ENCODE results near the gene MYH11.

The MYH11 gene

DNA sequence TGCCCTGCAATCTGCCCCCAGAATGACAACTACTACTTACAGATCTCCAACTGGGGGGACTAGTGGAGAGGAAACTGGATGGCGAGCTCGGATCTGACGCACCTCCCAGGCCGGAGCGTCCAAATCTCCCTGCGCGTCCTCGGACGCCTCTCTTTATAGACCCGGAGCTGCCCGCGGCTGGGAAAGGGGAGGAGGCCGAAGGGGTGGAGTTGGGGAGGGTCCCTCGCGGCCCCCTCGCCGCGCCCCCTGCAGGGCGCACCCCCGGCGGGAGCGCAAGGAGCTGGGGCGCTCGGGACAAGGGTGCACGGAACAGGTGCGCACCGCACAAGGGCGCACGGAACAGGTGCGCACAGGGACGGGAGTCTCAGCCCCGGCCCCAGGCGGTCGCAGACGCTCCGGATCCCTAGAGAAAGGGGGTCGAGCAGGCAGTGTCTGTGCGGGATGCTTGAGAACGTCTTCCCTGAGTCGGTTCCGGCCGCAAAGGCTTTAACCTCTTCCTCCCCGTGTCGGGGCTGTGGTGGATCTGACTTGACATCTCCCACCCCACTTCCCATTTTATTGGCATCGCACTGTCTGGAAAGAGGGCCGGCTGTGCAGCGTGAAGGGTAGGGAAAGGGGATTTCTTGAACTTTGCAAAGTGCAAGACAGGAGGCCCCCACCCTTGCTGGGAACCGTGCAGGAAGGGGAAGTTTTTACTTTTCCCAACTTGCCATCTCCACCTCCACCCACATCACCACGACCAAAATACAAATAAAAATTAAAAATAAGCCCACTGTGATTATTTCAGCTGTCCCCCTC lies at the start of gene MYH11:
Gene MYH11 (minus strand): TSS at position 128 of the 798 bp plus-strand sequence. CDS start 18,776 bp downstream, outside the sequence.
- DNase-seq: no peak

DNA sequence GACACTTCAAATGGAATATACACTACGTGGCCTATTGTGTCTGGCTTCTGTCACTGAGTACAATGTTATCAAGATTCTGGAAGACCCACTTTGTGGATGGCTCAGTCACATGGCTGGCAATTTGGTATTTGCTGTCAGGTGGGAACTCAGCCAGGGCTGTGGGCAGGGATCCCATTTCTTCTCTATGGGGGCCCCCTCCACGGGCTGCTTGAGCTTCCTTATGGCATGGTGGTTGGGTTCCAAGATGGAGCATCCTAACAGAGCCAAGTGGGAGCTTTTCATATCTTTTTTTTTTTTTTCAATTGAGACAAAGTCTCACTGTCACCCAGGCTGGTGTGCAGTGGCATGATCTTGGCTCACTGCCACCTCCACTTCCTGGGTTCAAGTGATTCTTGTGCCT lies 49.6 kb upstream of the MYH11 start:
- no peak for DNase-seq

- no peak for DNase-seq
Observed at GRCh38 chr16:15903960-15904359, 47.1 kb upstream of the MYH11 start.

- no peak for DNase-seq
Observed at GRCh38 chr16:15900901-15901500, 44.2 kb upstream of the MYH11 start.

- no peak for DNase-seq
Observed at GRCh38 chr16:15900357-15900756, 43.5 kb upstream of the MYH11 start.

DNA sequence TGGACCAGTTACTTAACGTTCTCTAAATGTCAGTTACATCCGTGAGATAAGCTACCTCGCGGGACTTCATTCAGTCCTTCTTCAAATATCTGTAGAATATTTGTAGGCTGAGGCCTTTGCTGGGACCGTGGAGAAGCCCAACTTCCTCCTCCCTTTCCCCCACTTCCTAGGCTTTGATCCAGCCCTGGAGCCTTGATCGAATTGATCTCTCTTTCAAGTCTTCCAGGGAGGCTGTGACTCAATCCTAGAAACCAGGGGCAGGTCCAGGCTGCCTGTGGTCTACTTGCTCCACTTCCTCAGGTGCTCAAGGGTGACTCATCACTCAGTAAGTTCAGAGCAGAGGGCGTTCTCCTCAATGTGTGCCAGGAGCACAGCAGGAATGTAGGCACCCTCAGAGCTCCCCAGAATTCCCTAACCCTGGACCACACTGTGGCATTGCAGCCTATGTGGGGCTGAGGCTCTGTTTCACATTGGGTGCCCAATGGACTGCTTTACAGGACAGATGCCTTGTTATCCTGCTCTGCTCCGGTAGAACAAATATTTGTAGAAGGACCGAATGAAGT lies 42.8 kb upstream of the MYH11 start:
- no peak for DNase-seq

DNA sequence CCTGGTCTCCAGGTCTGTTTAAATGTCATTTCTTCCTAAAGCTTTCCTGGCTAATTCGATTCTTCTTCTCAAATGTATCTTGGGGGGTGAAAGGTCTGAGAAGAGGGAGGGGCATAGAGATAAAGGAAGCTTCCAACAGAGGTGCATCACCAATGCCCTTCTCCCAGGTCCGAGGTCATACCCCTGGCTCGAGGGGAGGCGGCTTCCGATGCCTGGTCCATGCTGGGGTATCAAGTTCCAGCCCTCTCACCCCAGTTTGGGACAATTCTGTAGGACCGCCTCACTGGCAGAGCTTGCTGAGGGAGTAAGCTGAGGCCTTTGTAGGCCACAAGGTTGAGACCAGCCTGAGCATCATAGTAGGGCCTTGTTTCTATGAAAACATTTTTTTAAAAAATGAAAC lies 41.8 kb upstream of the MYH11 start:
- DNase-seq: no peak

GRCh38 chr16:15897834-15898254 lies 41.0 kb upstream of the MYH11 start:
- no peak for DNase-seq

DNA sequence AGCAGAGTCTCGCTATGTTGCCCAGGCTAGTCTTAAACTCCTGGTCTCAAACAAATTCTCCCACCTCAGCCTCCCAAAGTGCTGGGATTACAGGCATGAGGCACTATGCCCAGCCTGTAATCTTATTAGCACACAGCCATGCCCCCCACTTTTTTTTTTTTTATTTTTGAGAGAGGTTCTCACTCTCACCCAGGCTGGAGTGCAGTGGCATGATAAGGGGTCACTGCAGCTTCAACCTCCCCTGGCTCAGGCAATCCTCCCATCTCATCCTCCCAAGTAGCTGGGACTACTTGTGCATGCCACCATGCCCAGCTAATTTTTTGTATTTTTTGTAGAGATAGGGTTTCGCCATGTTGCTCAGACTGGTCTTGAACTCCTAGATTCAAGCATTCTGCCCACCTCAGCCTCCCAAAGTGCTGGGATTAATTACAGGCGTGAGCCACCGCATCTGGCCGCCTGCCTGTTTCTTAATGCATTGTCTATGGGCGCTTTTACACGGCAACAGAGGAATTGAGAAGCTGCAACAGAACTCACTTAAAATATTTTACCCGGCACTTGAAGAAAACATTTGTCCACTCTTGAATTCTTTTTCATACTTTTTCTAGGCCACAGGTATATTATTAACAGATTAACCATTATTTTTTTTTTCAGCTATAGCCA lies 40.4 kb upstream of the MYH11 start:
- DNase-seq: no peak

DNA sequence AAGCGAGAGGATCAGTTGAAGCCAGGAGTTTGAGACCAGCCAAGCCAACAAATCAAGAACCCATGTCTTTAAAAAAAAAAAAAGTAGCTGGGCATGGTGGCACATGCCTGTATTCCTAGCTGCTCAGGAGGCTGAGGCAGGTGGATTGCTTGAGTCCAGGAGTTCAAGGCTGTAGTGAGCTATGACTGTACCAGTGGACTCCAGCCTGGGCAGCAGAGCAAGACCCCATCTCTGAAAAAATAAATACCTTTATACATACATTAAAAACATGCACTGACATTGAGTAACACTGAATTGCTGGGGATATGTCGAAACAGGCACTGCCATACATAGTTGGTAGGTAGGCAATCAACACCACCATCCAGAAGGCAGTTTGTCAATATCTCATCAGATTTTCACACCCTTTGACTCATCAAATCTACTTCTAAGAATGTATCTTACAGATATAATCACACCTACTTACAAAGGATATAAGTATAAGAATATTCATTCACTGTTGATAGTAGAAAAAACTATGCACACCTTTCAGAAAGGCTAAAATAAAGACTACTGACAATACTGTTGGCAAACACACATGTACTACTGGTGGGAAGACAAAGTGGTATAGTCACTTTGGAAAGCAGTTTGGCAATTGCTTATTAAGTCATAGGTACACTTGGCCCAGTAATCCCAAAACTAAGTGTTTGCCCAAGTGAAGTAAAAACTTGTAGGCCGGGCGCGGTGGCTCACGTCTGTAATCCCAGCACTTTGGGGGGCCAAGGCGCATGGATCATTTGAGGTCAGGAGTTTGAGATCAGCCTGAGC lies 37.9 kb upstream of the MYH11 start:
- no peak for DNase-seq

DNA sequence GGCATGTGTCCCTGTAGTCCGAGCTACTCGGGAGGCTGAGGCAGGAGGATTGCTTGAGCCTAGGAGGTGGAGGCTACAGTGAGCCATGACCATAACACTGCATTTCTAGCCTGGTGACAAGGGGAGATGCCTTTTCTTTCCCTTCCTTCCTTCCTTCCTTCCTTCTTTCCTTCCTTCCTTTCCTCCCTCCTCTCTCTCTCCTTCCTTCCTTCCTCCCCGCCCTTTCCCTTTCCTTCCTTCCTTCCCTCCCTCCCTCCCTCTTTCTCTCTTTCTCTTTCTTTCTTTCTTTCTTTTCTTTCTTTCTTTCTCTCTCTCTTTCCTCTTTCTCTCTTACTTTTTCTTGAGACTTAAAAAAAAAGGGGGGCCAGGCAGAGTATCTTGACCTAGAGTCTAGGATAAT lies 34.7 kb upstream of the MYH11 start:
- no peak for DNase-seq

DNA sequence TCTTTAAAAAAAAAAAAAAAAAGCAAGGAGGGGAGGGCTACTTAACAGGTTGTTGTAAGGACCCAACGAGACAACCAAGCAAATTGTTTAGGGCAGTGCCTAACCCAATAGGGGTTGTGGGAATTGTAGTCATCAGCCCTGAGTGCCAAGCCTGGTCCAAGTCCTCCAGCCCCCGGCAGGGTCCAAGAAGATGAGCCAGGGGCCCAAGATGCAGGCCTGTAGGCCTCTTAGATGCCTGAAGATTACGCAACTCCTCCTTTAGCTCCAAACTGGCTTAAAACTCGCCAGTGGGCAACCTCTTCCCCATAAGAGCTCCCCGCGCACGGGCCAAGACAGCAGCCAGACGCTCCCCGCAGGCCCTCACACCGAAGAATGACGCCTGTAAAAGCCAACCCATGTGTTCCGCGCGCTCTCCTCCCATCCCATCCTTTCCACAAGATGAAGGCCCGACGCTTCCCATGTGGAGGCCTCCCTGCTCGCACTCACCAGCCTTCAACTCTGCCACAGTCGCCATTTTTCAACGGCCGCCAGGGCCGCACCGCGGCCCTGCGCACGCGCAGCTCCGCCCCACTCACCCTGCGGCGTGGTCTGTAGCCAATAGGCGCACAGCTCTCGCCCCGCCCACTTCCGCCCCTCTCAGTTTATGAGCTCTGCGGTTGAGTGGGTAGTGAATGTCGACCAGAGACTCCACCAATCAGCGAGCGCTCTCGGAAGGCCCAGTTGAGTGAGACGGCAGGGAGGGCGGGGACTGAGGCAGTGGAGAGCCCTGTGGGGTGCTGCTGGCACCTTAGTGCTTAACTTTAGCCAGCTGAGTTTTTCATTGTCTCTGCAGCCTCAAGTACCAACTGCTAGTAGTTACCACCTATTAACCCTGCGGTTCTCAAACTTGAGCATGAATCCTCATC lies 31.5 kb upstream of the MYH11 start, which contains the start of gene CEP20:
Gene CEP20 (minus strand): TSS at position 532 of the 905 bp plus-strand sequence. CDS start 18 bp downstream, at position 514.
- DNase-seq: peak; percentile 98

DNA sequence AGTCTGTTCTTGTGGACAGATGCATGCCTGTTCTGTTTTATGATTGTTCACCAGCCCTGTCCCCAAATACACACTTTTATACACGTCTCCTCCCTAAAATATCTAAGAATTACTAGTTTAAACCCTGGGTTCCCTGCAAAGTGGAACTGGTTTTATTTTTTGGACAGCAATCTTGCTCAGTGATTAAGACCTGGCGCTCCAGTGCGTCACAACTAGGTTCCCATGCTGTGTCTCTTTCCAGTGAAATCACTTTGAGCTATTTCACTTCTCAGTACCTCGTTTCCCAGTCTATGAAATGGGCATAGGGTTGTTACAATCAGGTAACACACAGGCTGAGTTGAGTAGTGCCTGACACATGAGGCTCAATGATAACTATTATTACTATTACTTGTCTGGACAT lies 30.5 kb upstream of the MYH11 start:
- DNase-seq: no peak

- DNase-seq: no peak
Observed at GRCh38 chr16:15886078-15886477, 29.2 kb upstream of the MYH11 start.

DNA sequence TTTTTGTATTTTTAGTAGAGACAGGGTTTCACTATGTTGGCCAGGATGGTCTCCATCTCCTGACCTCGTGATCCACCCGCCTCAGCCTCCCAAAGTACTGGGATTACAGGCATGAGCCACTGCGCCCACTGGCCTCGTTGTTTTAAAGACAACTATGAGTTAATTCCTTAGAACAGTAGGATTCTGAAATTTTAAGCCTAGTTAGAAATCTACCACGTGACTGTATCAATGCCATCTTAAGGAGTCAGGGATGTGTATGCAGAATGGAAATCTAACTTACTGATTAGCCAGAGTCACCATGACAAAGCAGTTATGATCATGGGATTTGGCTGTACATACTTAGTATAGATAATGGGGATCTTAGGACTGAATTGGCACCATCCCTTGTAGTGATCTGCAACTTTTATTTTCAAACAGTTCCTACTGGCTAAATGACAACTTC lies 28.8 kb upstream of the MYH11 start:
- no peak for DNase-seq

- no peak for DNase-seq
Observed at GRCh38 chr16:15882563-15882962, 25.7 kb upstream of the MYH11 start.

DNA sequence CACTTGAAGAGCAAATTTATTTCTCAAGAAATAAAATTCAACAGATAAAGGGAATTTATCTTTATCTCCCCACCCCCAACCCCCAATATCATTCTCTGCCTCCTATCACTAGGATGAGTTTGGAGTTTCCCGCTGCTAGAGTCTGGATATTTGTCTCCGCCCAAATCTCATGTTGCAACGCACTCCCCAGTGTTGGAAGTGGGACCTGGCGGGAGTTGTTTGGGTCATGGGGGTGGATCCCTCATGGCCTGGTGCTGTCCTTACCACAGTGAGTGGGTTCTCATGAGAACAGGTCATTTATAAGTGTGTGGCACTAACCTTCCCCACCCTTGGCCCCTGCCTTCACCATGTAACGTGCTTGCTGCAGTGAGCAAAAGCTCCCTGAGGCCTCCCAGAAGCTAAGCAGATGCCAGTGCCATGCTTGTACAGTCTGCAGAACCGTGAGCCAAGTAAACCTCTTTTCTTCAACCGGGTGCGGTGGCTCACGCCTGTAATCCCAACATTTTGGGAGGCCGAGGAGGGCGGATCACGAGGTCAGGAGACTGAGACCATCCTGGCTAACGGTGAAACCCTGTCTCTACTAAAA lies 25.1 kb upstream of the MYH11 start:
- no peak for DNase-seq

DNA sequence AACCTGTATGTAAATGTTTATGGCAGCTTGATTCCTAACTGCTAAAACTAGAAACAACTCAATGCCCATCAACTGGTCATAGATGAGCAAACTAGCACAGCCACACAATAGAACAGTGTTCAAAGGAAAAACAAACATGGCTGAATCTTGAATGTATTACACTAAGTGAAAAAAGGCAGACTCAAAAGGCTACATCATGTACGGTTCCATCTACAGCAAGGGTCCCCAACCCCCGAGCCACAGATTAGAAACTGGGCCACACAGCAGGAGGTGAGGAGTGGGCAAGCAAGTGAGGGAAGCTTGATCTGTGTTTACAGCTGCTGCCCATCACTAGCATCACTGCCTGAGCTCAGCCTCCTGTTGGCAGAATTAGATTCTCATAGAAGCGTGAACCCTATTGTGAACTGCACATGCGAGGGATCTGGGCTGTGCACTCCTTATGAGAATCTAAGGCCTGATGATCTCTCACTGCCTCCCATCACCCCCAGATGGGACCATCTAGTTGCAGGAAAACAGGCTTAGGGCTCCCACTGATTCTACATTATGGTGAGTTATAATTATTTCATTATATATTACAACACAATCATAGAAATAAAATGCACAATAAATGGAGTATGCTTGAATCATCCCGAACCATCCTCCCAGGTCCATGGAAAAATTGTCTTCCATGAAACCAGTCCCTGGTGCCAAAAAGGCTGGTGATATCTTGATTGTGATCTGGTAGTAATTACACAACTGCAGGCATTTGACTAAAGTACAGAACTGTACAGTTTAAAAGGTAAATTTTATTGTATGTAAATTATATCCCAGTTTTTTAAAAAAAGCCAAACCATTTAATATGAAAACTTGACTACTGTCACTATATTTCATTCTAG lies 23.8 kb upstream of the MYH11 start:
- no peak for DNase-seq

GRCh38 chr16:15879255-15879811 lies 22.5 kb upstream of the MYH11 start:
- no peak for DNase-seq

GRCh38 chr16:15876503-15876902 lies 19.7 kb upstream of the MYH11 start:
- DNase-seq: no peak

Measured in NCI-H1105 treated with DMSO at 0.1 percent for 48 hours (cell line).